GM12891 (cell line): ENCODE data around the gene CPS1.

Experiments used
- DNase-seq: peaks from one replicate; pipeline ENCODE4 v3.0.0; 2011; ENCODE audit warnings: low spot score; ENCODE audit not compliant: insufficient read length
- FAIRE-seq: peaks from 2 replicates; lab custom pipeline; 2011; peaks lifted over from hg19 to GRCh38; lab: Jason Lieb, UNC
- PAX5 ChIP-seq: IDR thresholded peaks from 2 replicates; pipeline ENCODE4 v1.6.1; 2011; ENCODE audit warnings: low read length, moderate library complexity, mild to moderate bottlenecking; ENCODE audit not compliant: insufficient read depth, severe bottlenecking
- POLR2A ChIP-seq: IDR thresholded peaks from 2 replicates; pipeline ENCODE4 v1.6.1; 2011; ENCODE audit warnings: low read depth, low read length, control low read depth
- POLR2AphosphoS5 ChIP-seq: IDR thresholded peaks from 2 replicates; pipeline ENCODE4 v1.6.1; 2011; ENCODE audit warnings: low read depth, low read length, control low read depth
- POU2F2 ChIP-seq: IDR thresholded peaks from 2 replicates; pipeline ENCODE4 v1.6.1; 2011; ENCODE audit warnings: low read depth, mild to moderate bottlenecking, control low read depth, low read length, moderate library complexity
- SPI1 ChIP-seq: IDR thresholded peaks from 2 replicates; pipeline ENCODE4 v1.6.1; 2011; ENCODE audit warnings: low read depth, low read length, control low read depth
- TAF1 ChIP-seq: IDR thresholded peaks from 2 replicates; pipeline ENCODE4 v1.6.1; 2011; ENCODE audit warnings: low read depth, low read length, control low read depth

The CPS1 gene

DNA sequence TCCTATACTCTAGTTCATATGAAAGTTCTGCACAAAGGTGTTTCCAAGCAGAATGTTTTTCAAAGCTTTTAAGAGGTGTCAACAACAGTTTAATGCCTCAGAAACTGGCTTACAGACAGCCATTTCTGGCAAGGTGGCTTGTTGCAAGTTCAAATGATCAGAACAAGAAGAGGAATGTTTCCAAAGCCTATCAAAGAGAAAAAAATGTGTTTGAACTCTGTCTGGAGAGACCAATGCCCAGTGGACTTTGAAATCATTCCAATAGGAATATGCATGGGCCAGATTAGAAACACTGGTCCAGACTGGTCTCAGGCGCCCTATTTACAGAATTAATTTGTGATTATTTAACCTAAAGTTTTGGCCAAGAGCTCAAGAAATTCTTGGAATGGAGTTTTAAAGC lies 106.2 kb downstream of the CPS1 start:
- no peak for FAIRE-seq
- TF ChIP-seq SPI1 = no peak
- no peak for TF ChIP-seq POLR2A
- no peak for TF ChIP-seq POU2F2
- DNase-seq = no peak

DNA sequence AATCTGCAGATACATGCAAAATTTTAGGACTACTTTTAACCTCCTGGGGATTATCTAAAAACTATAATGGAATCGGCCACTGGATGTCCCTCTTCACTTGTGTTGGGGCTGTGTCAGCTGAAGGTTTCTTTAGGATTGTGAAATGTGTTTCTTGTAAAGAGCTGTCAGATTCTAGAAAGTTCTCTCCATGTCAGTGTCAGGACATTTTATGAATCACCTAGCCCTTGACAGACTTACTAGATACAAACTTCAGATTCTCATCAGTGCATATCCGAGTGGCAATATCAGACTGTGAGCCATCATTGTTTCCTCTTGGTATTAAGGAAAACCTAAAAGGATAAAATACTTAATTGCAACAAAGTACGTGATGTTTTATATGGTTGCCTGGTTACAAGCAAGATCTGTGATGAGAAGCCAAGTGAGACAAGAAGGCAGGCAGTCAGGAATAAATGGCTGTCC lies 107.3 kb downstream of the CPS1 start:
- FAIRE-seq (no peak), DNase-seq (no peak)
- TF ChIP-seq PAX5 (no peak), POLR2A (no peak)

GRCh38 chr2:210667711-210668110 lies 111.3 kb downstream of the CPS1 start:
- FAIRE-seq (no peak), DNase-seq (no peak)
- TF ChIP-seq SPI1 (no peak), POLR2A (no peak), POLR2AphosphoS5 (no peak), TAF1 (no peak), POU2F2 (no peak), PAX5 (no peak)

DNA sequence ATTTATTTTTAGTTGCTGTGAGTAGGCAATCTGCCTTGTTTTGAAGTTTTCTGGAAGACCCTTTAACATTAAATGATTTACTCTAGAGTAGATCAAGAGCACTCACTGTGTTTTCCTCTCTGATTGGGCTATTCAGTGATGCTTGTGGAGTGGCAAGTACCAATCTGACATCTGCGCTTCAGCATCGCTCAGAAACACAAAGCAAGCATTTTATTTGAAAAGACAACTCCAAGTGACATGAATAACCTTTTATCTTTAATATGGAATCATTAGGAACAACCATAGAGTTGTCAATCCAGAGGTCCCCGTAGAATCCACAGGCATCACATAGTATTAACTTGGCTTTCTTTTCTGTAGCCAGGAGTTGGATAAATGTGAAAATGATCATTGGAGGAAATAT lies 114.7 kb downstream of the CPS1 start:
- FAIRE-seq (no peak), DNase-seq (no peak)
- TF ChIP-seq TAF1 (no peak), POLR2AphosphoS5 (no peak), PAX5 (no peak), SPI1 (no peak), POU2F2 (no peak), POLR2A (no peak)

GRCh38 chr2:210673117-210673516 lies 116.7 kb downstream of the CPS1 start:
- TF ChIP-seq PAX5 (no peak), POLR2A (no peak), POU2F2 (no peak), POLR2AphosphoS5 (no peak)
- DNase-seq = no peak
- FAIRE-seq = no peak

GRCh38 chr2:210676067-210676466 lies 119.7 kb downstream of the CPS1 start:
- DNase-seq (no peak), FAIRE-seq (no peak)
- TF ChIP-seq TAF1 = no peak
- no peak for TF ChIP-seq POU2F2
- TF ChIP-seq POLR2A = no peak
- no peak for TF ChIP-seq POLR2AphosphoS5
- no peak for TF ChIP-seq PAX5
- no peak for TF ChIP-seq SPI1

GRCh38 chr2:210681491-210681890 lies 125.1 kb downstream of the CPS1 start:
- no peak for DNase-seq
- TF ChIP-seq PAX5 (no peak), POU2F2 (no peak), POLR2AphosphoS5 (no peak), POLR2A (no peak), SPI1 (no peak), TAF1 (no peak)
- no peak for FAIRE-seq

GRCh38 chr2:210686401-210686800 lies 130.0 kb downstream of the CPS1 start:
- no peak for DNase-seq
- no peak for TF ChIP-seq POLR2AphosphoS5
- no peak for TF ChIP-seq PAX5
- TF ChIP-seq POU2F2 = no peak
- TF ChIP-seq TAF1 = no peak
- TF ChIP-seq SPI1 = no peak
- no peak for TF ChIP-seq POLR2A
- FAIRE-seq = no peak

DNA sequence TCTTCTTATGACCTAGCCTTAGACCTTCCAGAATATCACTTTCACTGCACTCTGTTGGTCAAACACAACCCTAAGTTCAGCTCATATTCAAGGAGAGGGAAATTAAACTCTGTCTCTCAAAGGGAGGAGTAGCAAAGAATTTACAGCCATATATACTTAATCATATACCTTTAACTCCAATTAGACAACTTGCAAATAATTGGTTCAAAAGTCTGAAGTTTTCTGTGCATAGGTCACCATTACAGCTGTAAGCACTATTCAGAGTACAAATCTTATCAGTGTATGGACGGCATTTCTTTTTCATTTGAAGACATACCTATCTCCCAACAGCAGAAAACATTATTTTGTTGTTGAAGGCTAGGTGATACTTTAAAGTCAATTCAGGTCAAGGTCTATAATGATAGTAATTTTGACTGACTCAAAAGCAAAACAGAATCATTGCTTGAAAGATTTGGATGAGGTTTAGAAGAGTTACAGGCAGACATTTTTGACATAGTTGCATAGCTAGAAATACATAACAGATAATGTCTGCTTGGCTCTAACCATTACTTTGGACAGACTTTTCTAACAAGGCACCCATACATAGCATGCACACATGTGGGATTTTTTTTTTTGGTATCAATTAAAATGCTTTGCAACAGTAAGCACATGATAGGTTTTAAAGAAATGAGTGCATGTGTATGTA lies 131.5 kb downstream of the CPS1 start:
- FAIRE-seq (no peak), DNase-seq (no peak)
- TF ChIP-seq POLR2A (no peak), TAF1 (no peak), POLR2AphosphoS5 (no peak), PAX5 (no peak)

- no peak for DNase-seq
- FAIRE-seq = no peak
- no peak for TF ChIP-seq PAX5
- no peak for TF ChIP-seq POLR2A
- no peak for TF ChIP-seq POLR2AphosphoS5
- TF ChIP-seq TAF1 = no peak
- TF ChIP-seq POU2F2 = no peak
- TF ChIP-seq SPI1 = no peak
These were observed 151.5 kb downstream of the CPS1 start for GRCh38 chr2:210707900-210708299.
